Natural killer cell (primary cell): ENCODE measurements around the gene EHMT1. TPM values are rescaled to one million over a fixed set of nuclear protein-coding genes. Genes with fewer than 3 reads are reported as not detected.

Experiments
- ATAC-seq, 3 donors: fragments of 150-1000 bp in 2 of 3; fragments of 200-7000 bp in 1 of 3; cut with Tn5 transposase; 1 replicate in 1 of 3; 2 replicates in 2 of 3; pipeline ENCODE4 v1.10.0; 2021; ENCODE audit warnings: mild to moderate bottlenecking in 2 of 3, moderate library complexity in 2 of 3
- DNase-seq, 2 donors: peaks; one replicate each; pipeline versions ENCODE4 v3.0.0 to v3.0.0-alpha.2; 2013 to 2021; ENCODE audit warnings: mixed read lengths in 1 of 2
- H3K27ac ChIP-seq: one replicate; pipeline ENCODE4 v1.5.1; 2013; ENCODE audit warnings: mild to moderate bottlenecking, low read length
- H3K27me3 ChIP-seq: one replicate; pipeline ENCODE4 v1.6.1; 2013; ENCODE audit warnings: low read length; ENCODE audit not compliant: control insufficient read depth, insufficient read depth
- H3K36me3 ChIP-seq: one replicate; pipeline ENCODE4 v1.6.1; 2013; ENCODE audit warnings: low read length; ENCODE audit not compliant: control insufficient read depth, insufficient read depth
- H3K4me1 ChIP-seq: one replicate; pipeline ENCODE4 v1.6.1; 2013; ENCODE audit warnings: low read length; ENCODE audit not compliant: control insufficient read depth, insufficient read depth
- H3K4me3 ChIP-seq: one replicate; pipeline ENCODE4 v1.5.1; 2013; ENCODE audit warnings: low read length
- H3K9me3 ChIP-seq: one replicate; pipeline ENCODE4 v1.6.1; 2013; ENCODE audit warnings: low read length; ENCODE audit not compliant: control insufficient read depth, insufficient read depth
- H3K27ac Mint-ChIP-seq, 2 donors: one replicate each; pipeline ENCODE4 v1.8.0; 2022; ENCODE audit warnings: mild to moderate bottlenecking in 2 of 2, mixed read lengths in 2 of 2, moderate library complexity in 1 of 2
- H3K27me3 Mint-ChIP-seq, 2 donors: one replicate each; pipeline ENCODE4 v1.8.0; 2022; ENCODE audit warnings: low read depth in 2 of 2, mixed read lengths in 2 of 2
- H3K36me3 Mint-ChIP-seq: one replicate; pipeline ENCODE4 v1.8.0; 2022; ENCODE audit warnings: mixed read lengths
- H3K4me1 Mint-ChIP-seq, 2 donors: one replicate each; pipeline ENCODE4 v1.8.0; 2022; ENCODE audit warnings: mixed read lengths in 2 of 2
- H3K4me3 Mint-ChIP-seq: one replicate; pipeline ENCODE4 v1.8.0; 2022; ENCODE audit warnings: mild to moderate bottlenecking, moderate library complexity, mixed read lengths
- H3K9me3 Mint-ChIP-seq, 2 donors: one replicate each; pipeline ENCODE4 v1.8.0; 2022; ENCODE audit warnings: mixed read lengths in 2 of 2
- CTCF ChIP-seq: fragments of 200-600 bp; IDR thresholded peaks from one replicate; pipeline ENCODE4 v1.8.0; 2022; ENCODE audit warnings: antibody characterized with exemption
- WGBS: methylation state at CpG from one replicate; pipeline ENCODE4 v1.1.7; 2013; ENCODE audit warnings: missing lambda C conversion rate; ENCODE audit not compliant: insufficient coverage; 5-methylcytosine and 5-hydroxymethylcytosine counted together
- intact Hi-C: fragments of 100-400 bp; cut with micrococcal nuclease; formaldehyde crosslinking; loops from one replicate; pipeline ENCODE4 v1.14.2; 2022
- total RNA-seq, 4 donors: library from RNA; stranded (reverse); fragments of 120-200 nt in 1 of 4; gene quantifications; one replicate each; pipeline versions ENCODE4 v1.2.3 to v1.2.4, GENCODE V29; 2013 to 2022

Gene EHMT1
- total RNA-seq, 3 donors from 2014 or later (not counting 1 experiment from before 2014, with no cell fraction given), result 173 to 200 (median 176) TPM

GRCh38 chr9:137702615-137703379 is 84.0 kb downstream of the EHMT1 start:
- 98% methylated on average over 7 of the region's 7 CpGs for WGBS
- Mint-ChIP-seq H3K9me3 (peaks cover 3 to 8% of the 10 kb centered on the region in 2 donors), H3K27ac (peak overlapping the region in 1 of 2 donors; percentile 50), H3K36me3 (peaks cover 10% of the 10 kb centered on the region), H3K4me1 (peaks cover 45 to 62% of the 10 kb centered on the region in 2 donors), H3K4me3 (no peak overlapping the region), H3K27me3 (no peaks in the 10 kb centered on the region)
- Histone ChIP-seq H3K4me3 (no peak overlapping the region), H3K36me3 (no peaks in the 10 kb centered on the region), H3K27me3 (no peaks in the 10 kb centered on the region), H3K4me1 (peaks cover 38% of the 10 kb centered on the region), H3K9me3 (peaks cover 20% of the 10 kb centered on the region), H3K27ac (no peak overlapping the region)
- intact Hi-C loops, result no loop called here
- TF ChIP-seq CTCF, result no peak
- no peak for DNase-seq
- ATAC-seq, result no peak

- peaks cover 44% of the 10 kb centered on the region for H3K4me1 ChIP-seq
- no peaks in the 10 kb centered on the region for H3K27me3 Mint-ChIP-seq
- H3K4me3 ChIP-seq, result no peak overlapping the region
- H3K27me3 ChIP-seq, result no peaks in the 10 kb centered on the region
- H3K36me3 Mint-ChIP-seq, result peaks cover 10% of the 10 kb centered on the region
- ATAC-seq (no peak), DNase-seq (no peak)
- H3K4me3 Mint-ChIP-seq, result peak overlapping the region; percentile 40
- H3K4me1 Mint-ChIP-seq, result peaks cover 45 to 66% of the 10 kb centered on the region in 2 donors
- no peak overlapping the region for H3K27ac ChIP-seq
- no peaks in the 10 kb centered on the region for H3K36me3 ChIP-seq
- TF ChIP-seq CTCF, result no peak
- peaks cover 3 to 8% of the 10 kb centered on the region in 2 donors for H3K9me3 Mint-ChIP-seq
- intact Hi-C loops, result no loop called here
- H3K27ac Mint-ChIP-seq, result peak overlapping the region; percentile 50 to 57
- 75% methylated on average over 4 of the region's 6 CpGs for WGBS
- peaks cover 20% of the 10 kb centered on the region for H3K9me3 ChIP-seq
These were observed 85.2 kb downstream of the EHMT1 start for GRCh38 chr9:137703842-137704508.

GRCh38 chr9:137705443-137705863 is 86.6 kb downstream of the EHMT1 start:
- Mint-ChIP-seq H3K4me3 (peak overlapping the region; percentile 54), H3K27me3 (no peaks in the 10 kb centered on the region), H3K36me3 (peaks cover 10% of the 10 kb centered on the region), H3K4me1 (peaks cover 43 to 72% of the 10 kb centered on the region in 2 donors), H3K9me3 (peaks cover 3 to 8% of the 10 kb centered on the region in 2 donors), H3K27ac (peak overlapping the region; percentile 55 to 83)
- Histone ChIP-seq H3K36me3 (no peaks in the 10 kb centered on the region), H3K27me3 (no peaks in the 10 kb centered on the region), H3K4me1 (peaks cover 49% of the 10 kb centered on the region), H3K27ac (peak overlapping the region; percentile 42), H3K4me3 (no peak overlapping the region), H3K9me3 (peaks cover 20% of the 10 kb centered on the region)
- 3% methylated on average over 8 of the region's 8 CpGs for WGBS
- DNase-seq, result peak; percentile 50 to 51
- TF ChIP-seq CTCF, result no peak
- ATAC-seq, result peak; percentile 65 to 89 (median 87)
- intact Hi-C loops, result no loop called here
